ENCODE data around the gene CBL. TPM values are rescaled to one million over a fixed set of nuclear protein-coding genes. Genes with fewer than 3 reads are reported as not detected.
"Not testable (repeated sequence)": the region's sequence is repeated elsewhere in the genome, so short reads cannot be mapped to it uniquely, and the experiment has no call there.

CBL gene
- total RNA-seq, 1 donor from 2014 or later = 6.2 TPM

DNA sequence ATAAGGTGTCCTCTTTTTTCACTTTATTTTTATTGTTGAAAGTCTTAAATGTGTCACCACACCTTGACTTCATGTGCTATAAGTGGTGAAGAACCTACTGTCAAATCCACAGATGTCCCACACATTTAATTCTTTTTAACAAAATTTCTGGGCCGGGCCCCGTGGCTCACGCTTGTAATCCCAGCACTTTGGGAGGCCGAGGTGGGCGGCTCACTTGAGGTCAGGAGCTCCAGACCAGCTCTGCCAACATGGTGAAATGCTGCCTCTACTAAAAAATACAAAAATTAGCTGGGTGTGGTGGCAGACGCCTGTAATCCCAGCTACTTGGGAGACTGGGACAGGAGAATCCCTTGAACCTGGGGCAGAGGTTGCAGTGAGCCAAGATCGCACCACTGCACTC is 3.0 kb downstream of the CBL start:
- no peak for DNase-seq (ENCODE audit: low read depth in 2 of 2)

DNA sequence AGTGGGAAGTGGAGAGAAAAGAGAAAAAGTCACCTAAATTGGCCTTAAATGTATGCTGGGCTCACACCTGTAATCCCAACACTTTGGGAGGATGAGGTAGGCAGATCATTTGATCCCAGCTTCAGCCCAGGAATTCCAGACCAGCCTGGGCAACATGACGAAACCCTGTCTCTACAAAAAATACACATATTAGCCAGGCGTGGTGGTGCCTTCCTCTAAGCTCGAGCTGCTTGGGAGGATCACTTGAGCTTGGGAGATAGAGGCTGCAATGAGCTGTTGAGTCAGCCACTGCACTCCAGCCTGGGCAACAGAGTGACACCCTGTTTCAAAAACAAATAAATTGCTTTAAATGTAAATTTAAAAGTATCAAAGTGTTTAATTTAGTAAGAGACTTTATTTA is 3.9 kb downstream of the CBL start:
- DNase-seq (ENCODE audit: low read depth in 2 of 2) = no peak

DNA sequence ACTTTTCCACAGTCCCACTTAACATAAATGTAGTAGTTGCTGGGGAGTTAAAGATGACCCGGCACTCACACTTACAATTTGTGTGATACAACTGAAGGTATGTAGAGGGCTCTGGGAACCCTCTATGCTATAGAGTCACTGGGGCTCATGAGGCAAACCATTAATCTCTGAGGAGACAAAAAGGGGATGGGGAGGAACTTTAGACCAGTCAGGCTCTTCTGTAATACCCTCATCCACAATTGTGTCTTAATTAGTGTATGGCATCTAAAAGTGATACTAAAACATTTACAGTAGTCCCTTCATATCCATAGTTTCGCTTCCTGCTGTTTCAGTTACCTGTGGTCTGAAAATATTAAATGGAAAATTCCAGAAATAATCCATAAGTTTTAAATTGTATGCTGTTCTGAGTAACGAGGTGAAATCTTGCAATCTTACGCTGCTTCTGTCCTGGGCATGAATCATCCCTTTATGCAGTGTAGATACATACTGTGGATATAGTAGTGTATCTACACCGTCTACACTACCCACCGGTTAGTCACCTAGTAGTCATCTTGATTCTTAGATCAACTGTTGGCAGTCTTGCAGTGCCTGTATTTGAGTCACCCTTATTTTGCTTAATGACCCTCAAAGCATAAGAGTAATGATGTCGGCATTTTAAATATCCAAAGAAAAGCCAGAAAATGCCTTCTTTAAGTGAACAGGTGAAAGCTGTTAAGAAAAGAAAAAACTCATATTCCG is 12.2 kb downstream of the CBL start:
- peak in 1 of 2 donors; percentile 90 for DNase-seq (ENCODE audit: low read depth in 2 of 2)

DNA sequence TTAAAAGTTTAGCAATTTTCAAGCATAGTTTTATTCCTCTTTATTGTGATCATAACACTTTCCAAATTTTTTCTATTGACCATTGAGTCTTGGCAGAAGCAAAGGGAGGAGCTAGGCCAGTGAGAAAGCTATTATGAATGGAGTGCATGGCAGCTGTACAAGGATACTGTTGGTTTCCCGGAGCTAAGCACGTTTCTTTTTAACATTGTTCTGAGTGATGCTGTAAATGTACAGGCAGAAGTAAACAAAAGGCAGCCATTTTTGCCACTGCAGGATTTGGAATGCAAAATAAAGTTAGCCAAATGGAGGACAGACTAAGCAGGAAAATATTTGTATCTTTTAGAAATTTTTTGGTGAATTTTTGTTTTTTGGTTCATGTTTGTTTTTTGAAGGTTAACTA is 16.2 kb downstream of the CBL start:
- DNase-seq (ENCODE audit: low read depth in 2 of 2) = peak; percentile 45 to 58

DNA sequence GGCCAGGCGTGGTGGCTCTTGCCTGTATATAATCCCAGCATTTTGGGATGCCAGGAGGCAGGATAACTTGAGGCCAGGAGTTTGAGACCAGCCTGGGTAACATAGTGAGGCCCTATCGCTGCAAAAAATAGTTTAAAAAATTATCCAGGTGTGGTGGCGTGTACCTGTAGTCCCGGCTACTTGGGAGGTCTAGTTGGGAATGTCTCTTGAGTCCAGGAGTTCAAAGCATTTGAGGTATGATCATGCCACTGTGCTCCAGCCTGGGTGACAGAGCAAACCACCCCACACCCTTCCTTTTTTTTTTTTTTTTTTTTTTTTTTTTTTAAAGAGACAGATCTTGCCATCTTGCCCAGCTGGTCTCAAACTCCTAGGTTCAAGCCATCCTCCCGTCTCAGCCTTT is 16.8 kb downstream of the CBL start:
- DNase-seq (ENCODE audit: low read depth in 2 of 2) = no peak

DNA sequence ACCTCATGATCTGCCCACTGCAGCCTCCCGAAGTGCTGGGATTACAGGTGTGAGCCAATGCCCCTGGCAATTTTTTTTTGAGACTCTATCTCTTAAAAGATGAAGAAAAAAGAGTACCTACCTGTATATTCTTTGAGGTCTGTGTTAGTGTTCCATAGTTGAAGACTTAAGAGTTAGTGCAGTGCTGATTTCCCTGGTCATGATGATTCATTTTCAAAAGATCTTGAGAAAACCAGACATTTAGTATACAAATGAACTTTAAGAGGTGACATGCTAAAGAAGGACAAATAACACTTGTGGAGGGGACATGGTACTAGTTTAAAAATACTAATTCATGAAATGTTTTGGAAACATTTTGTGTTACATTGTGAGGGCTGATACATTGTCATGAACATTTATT is 17.7 kb downstream of the CBL start:
- peak in 1 of 2 donors; percentile 9 for DNase-seq (ENCODE audit: low read depth in 2 of 2)

DNA sequence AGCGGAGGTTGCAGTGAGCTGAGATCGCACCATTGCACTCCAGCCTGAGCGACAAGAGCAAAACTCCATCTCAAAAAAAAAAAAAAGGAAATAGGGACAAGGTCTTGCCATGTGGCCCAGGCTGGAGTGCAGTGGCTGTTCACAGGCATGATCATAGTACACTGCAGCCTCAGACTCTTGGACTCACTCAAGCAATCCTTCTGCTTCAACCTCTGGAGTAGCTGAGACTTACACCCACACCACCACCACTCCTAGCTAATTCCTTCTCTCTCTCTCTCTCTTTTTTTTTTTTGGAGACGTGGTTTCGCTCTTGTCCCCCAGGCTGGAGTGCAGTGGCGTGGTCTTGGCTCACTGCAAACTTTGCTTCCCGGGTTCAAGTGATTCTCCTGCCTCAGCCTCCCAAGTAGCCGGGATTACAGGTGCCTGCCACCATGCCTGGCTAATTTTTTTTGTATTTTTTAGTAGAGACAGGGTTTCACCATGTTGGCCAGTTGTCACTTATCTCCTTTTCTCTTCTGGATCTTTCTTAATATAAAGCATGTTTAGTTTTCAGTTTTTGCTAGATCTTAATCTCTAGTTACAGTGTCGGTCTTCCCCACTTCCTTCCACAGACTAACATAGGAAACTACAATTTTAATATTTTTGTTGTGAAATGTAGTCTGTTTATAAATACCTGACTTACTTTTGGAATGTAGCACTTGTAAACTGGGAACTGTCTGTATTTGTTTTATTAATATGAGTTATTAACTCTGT is 22.6 kb downstream of the CBL start:
- DNase-seq (ENCODE audit: low read depth in 2 of 2) = not testable (repeated sequence)

DNA sequence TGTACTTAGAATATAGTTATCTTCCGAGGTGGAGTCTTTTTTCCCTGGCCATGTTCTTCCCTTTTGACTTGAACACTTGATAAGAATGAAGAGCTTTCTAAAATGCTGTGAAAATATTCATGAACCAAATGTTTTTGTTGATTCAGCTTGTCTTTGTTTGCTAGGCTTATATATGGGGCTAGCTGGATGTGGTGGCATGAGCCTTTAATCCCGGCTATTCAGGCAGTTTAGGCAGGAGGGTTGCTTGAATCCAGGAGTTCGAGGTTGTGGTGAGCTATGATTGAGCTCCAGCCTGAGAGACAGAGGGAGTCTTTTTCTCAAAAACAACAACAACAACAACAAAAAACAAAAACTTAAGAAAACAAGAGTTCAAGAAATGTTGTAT is 23.1 kb downstream of the CBL start:
- DNase-seq (ENCODE audit: low read depth in 2 of 2) = no peak

DNA sequence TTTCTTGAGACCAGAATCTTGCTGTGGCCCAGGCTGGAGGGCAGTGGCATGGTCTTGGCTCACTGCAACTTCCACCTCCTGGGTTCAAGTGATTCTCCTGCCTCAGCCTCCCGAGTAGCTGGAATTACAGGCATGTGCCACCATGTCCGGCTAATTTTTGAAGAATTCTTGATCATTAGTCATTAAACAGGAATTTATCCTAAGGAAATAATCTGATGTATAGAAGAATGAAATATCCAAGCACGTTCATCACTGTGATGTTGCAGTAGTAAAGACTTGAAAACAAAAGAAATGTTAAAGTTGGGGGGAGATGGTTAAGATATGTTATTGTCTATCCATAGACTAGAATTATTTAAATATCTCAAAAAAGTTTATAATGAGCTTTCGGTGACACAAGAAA is 23.6 kb downstream of the CBL start:
- DNase-seq (ENCODE audit: low read depth in 2 of 2) = no peak

DNA sequence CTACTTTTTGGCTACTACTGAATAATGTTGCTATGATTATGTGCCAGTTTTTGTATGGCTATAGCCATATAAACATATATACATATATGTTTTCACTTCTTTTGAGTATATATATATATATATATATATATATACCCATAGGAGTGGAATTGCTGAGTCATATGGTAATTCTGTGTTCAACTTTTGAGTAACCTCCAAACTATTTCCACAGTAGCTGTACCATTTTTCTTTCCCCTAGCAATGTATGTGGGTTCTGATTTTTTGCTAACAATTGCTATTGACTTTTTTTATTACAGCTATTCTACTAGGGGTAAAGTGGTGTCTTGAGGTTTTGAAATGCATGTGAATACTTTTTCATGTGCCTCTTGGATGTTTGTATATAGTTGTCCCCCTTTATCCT is 30.4 kb downstream of the CBL start:
- no peak for DNase-seq (ENCODE audit: low read depth in 2 of 2)

DNA sequence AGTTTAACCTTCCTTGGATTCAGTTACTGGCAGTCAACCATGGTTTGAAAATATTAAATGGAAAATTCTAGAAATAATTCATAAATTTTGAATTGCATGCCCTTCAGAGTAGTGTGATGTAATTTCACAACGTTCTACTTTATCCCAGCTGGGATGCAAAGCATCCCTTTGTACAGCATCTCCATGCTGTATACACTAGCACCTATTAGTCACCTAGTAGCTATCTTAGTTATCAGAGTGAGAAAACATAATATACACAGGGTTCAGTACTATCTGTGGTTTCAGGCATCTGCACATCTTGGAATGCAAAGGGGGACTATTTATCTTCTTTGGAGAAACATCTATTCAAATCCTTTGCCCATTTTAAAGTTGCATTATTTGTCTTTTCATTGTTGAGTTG is 30.8 kb downstream of the CBL start:
- DNase-seq (ENCODE audit: low read depth in 2 of 2) = no peak

DNA sequence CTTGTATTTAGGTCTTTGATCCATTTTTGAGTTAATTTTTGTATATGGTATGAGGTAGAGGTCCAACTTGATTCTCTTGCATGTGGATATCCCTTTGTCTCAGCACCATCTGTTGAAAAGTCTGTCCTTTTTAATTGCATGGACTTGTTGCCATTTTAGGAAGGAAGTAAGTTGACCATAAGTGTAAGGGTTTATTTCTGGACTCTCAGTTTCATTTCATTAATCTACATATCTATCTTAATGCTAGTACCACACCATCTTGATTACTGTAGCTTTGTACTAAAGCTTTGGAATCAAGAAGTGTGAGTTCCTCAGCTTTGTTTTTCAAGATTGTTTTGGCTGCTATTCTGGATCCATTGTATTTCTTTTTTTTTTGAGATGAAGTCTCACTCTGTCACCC is 31.4 kb downstream of the CBL start:
- DNase-seq (ENCODE audit: low read depth in 2 of 2) = no peak

DNA sequence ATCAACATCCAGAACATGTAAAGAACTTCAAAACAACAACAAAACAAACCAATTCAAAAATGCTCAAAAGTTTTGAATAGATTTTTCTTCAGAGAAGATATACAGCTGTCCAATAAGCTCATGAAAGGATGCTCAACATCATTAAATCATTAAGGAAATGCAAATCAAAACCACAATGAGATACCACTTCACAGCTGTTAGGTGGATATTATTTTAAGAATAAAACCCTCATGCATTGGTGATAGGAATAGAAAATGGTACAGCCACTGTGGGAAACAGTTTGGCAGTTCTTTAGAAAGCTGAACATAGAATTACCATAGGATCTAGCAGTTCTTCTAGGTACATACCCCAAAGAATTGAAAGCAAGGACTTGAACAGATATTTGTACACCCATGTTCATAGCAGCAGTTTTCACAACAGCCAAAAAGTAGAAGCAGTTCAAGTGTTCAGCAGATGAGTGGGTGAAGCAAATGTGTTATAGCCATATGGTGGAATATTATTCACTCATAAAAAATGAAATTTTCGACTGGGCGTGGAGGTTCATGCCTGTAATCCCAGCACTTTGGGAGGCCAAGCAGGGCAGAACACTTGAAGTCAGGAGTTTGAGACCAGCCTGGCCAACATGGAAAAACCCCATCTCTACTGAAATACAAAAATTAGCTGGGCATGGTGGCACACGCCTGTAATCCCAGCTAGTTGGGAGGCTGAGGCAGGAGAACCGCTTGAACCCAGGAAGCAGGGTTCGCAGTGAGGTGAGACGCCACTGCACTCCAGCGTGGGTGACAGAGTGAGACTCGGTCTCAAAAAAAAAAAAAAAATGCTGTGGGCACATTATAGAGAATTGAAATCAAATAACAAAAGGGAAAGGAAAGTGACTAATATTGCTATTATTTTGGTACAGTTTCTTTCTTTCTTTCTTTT is 42.9 kb downstream of the CBL start:
- DNase-seq (ENCODE audit: low read depth in 2 of 2) = no peak

DNA sequence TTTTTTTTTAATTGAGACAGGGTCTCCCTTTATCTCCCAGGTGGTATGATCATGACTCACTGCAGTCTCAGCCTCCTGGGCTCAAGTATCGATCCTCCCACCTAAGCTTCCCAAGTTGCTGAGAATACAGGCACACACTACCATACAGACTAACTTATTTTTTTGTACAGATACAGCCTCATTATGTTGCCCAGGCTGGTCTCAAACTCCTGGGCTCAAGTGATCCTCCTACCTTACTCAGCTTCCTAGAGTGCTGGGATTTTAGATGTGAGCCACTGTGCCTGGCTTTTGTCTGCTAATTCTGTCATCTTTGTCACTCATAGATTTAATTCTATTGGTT is 43.5 kb downstream of the CBL start:
- DNase-seq (ENCODE audit: low read depth in 2 of 2) = no peak

DNA sequence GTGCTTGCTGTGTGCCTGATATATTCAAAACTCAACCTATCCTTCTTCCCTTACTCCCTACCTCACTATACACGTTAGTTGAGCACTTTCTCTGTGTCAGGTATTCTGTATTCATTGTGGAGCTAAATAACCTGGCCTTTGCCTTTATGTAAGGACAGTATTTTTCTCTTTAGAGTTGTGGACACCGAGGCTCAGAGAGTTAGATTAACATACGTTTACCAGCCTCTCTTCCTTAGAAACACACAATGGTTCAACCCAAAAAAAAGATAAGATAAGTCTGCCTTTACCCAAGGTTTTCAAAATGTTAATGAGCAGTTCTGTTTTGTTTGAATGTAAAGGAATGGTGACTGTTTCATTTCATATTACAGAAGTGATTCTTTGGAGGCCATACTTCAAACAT is 45.0 kb downstream of the CBL start:
- no peak for DNase-seq (ENCODE audit: low read depth in 2 of 2)

DNA sequence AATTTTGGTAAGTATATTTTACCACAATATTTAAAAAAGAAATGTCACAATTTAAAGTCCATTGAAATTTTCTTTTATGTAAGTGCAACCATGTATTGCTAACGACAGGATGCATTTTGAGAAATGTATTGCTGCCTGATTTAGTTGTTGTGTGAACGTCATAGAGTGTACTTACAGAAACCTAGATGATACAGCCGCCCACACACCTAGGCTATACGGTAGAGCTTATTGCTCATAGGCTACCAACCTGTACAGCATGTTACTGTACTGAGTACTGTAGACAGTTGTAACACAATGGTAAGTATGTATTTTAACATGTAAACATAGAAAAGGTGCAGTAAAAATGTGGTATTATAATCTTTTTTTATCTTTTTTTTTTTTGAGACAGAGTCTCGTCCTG is 48.1 kb downstream of the CBL start:
- DNase-seq (ENCODE audit: low read depth in 2 of 2) = no peak

DNA sequence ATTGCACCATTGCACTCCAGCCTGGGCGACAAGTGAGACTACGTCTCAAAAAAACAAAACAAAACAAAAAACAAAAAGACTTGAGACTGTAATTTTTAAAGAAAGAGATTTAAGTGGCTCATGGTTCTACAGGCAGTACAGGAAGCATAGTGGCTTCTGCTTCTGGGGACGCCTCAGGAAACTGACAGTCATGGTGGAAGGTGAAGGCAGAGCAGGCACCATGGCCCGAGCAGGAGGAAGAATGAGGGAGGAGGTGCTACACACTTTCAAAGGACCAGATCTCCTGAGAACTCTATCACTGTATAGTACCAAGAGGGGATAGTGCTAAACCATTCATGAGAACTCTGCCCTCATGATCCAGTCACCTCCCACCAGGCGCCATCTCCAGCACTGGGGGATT is 52.0 kb downstream of the CBL start:
- DNase-seq (ENCODE audit: low read depth in 2 of 2) = no peak

DNA sequence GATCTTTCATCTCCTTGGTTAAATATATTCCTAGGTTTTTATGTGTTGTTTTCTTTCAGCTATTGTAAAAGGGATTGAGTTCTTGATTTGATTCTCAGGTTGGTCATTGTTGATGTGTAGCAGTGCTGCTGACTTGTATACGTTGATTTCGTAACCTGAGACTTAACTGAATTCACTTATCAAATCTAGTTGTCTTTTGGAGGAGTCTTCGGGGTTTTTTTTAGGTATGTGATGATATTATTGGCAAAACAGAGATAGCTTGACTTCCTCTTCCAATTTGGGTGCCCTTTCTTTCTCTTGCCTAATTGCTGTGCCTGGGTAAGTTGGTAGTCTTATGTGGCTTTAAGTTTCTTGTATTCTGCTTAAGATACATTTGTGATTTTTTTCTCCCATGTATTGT is 52.8 kb downstream of the CBL start:
- DNase-seq (ENCODE audit: low read depth in 2 of 2) = no peak

DNA sequence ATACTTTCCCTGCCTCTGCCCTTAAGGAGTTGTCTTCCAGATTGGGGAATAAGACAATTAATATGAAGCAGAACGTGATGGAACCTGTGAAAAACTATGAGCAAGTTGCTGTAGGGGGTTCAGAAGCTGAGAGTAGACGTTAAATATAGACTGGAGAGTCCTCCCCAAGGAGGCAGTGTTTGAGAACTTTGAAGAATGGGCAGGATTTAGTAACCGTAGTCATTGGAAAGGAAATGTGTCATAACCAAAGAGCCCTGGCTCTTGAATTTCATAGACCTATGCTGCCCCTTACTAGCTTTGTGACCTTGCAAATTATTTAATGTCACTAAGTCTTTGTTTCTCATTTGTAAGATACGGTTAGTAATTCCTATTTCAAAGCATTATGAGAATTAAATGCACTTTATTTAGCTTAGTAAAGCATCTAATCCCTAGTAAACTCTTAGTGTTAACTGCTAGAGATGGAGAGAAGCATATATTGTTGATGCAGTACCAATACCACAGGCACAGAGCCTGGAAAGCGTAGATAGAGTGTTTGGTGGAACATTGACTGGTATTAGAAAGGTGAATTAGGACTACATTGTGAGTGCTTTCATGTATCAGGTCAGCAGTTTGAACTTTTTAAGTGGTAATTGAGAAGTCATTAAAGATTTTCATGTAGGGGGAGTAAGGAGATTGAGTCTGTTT is 56.7 kb downstream of the CBL start:
- peak; percentile 7 to 86 for DNase-seq (ENCODE audit: low read depth in 2 of 2)

DNA sequence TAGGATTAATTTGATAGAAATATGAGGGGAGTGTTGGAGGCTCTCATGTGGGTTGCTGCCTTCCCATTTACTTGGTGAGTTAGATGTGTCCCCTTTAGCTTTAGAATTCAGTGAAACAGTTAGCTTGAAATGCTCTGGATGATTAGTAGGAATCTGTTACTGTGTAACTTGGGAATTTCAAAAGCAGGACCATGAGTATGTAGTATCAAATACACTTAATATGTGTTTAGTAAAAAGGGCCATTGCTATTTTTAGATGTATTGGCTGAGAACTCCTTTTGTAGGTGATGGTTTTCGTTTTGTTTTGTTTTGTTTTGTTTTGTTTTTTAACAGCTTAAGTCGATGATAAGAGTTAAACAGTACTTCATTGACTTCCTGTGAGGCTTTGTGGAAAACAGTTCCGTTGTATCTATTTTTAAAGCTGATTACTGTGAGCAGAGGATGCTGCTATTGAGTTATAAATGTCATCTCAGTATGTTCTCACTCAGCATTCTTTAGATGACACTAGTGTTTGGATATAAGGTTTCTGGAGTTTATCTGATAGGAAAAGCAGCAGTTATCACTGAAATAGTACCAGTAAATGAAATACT is 57.3 kb downstream of the CBL start:
- DNase-seq (ENCODE audit: low read depth in 2 of 2) = peak; percentile 58 to 77

DNA sequence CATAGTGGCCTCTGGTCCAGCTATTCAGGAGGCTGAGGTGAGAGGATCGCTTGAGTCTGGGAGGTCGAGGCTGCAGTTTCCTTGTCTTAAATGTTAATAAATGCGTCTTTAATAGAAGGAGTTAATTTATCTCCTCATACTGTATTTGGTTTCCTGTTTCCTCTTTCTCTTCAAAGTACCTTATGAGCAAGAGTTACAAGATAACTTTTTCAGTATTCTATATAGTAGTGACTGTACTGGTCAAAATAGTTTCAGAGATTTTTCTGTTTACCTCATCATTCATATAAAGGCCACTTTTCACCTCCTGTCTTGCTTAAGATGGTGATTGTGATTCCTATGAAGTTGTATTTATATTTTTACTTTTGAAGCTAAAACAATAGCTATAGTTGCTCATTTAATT is 59.9 kb downstream of the CBL start:
- no peak for DNase-seq (ENCODE audit: low read depth in 2 of 2)
